Measurements from ENCODE around the gene GOT1. TPM values are rescaled to one million over a fixed set of nuclear protein-coding genes. Genes with fewer than 3 reads are reported as not detected.

The GOT1 gene
- total RNA-seq, 1 experiment from 2014 or later = 48.2 TPM

DNA sequence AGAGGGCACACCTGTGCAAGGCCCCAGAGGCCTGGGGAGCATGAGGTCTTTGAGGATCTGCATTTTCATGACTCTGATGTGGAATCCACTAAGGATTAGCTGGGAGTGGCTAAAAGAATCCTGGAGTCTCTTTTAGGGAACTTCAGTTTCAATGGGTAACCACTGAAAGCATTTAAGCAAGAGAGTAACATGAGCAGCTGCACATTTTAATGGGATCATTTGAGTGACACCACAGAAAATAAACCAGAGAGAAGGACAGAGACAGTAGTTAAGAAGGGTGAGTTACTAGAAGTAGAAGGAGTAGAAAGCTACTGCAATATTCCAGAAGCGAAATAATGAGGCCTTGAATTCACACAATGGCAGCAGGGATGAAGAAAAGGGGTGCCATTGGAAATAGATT, 5.2 kb downstream of the GOT1 start:
- Histone ChIP-seq H3K27me3 (ENCODE audit: control insufficient read depth, insufficient read depth, low read length) (no peaks in the 10 kb centered on the region), H3K36me3 (replicated peaks; ENCODE audit: control insufficient read depth, insufficient read depth, low read length) (no peaks in the 10 kb centered on the region; the same call in 1 of the 2 replicates), H3K4me3 (ENCODE audit: insufficient read depth, low read depth, low read length) (no peak overlapping the region)
- no peak for DNase-seq

DNA sequence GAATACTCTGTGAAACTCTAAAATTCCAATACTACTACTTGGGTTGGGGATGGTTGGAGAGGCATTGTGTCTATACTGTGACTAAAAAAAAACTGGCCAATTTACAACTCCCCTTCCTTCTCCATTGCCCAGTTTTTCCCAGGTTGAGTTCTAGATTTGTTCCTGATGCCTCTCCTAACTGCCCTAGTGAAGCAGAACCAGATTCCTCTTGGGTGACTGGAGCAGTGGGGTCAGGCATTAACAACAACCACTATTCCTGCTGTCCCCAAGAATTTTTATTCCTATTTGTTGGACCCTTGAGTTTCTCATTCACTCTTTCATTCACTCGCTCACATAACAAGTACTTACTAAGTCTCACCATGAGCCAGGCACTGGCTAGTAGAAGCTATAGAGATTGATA, 5.8 kb downstream of the GOT1 start:
- Histone ChIP-seq H3K27me3 (ENCODE audit: control insufficient read depth, insufficient read depth, low read length) (no peaks in the 10 kb centered on the region), H3K36me3 (replicated peaks; ENCODE audit: control insufficient read depth, insufficient read depth, low read length) (no peaks in the 10 kb centered on the region; the same call in none of the 2 replicates), H3K4me3 (ENCODE audit: insufficient read depth, low read depth, low read length) (no peak overlapping the region)
- DNase-seq = no peak

DNA sequence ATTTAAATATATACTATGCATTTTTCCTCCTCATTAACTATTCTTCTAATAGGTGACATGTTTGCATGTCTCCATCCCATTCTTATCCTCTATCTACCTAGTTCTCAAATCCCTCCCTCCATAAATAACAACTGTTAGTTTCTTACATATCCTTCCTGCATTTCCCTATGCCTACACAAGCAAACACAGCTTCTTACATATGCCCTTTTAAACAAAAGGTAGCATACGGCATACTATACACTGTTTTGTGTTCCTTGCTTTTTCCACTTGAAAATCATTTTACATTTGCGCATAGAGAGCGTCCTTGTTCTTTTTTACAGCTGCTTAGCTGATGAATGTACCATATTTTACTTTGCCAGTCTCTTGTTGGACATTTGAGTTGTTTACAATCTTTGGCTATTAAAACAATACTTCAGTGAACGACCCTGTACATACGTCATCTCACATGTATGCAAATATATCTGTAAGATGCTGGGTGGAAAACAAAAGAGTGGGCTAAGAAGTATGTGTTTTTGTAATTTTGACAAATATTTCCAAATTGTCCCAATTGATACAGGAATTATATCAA, 7.8 kb downstream of the GOT1 start:
- H3K27me3 ChIP-seq (ENCODE audit: control insufficient read depth, insufficient read depth, low read length) = no peaks in the 10 kb centered on the region
- no peak for DNase-seq
- H3K4me3 ChIP-seq (ENCODE audit: insufficient read depth, low read depth, low read length) = no peak overlapping the region
- H3K36me3 ChIP-seq (replicated peaks; ENCODE audit: control insufficient read depth, insufficient read depth, low read length) = no peaks in the 10 kb centered on the region; the same call in none of the 2 replicates

DNA sequence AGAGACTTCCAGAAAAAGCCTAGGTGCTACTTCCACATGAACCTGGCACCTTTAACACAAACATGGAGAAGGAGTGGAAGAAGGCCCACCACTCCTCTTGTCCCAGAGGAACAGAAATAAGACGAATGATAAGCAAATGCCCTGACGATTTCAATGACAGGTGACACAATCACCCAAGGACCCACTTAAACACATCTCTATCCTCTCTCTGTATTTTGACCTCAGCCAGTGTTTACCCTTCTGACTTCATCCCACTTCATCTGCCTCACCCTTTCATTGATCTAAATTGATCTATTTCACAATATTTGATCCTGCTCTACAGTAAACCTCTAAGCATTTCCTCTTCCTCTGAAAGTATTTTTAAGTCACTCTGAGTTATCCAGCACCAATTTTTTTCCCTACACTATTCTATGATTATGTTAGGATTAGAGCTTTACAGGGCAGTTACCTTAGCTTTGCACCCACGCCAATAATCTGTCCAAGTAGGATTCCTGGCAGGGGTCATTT, 9.1 kb downstream of the GOT1 start:
- no peaks in the 10 kb centered on the region for H3K27me3 ChIP-seq (ENCODE audit: control insufficient read depth, insufficient read depth, low read length)
- no peak for DNase-seq
- H3K36me3 ChIP-seq (replicated peaks; ENCODE audit: control insufficient read depth, insufficient read depth, low read length) = no peaks in the 10 kb centered on the region; the same call in none of the 2 replicates
- H3K4me3 ChIP-seq (ENCODE audit: insufficient read depth, low read depth, low read length) = no peak overlapping the region

DNA sequence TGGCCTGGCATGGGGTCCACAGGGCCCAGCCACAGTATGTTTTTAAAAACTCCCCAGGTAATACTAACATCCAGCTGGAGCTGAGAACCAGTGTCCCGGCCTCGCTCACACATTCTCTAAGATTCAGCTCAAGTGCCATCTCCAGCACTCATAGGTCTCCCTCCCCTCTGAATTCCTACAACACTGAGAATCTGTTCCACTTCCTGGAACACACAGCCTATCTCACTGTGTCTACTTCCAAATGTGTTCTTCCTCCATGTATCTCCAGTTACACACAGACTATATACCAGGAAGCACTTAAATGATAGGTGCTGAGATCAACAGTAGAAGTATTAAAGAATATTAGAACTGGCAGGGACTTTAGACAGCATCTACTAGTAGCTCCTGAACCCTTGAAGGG, 10.7 kb downstream of the GOT1 start:
- Histone ChIP-seq H3K4me3 (ENCODE audit: insufficient read depth, low read depth, low read length) (no peak overlapping the region), H3K36me3 (replicated peaks; ENCODE audit: control insufficient read depth, insufficient read depth, low read length) (no peaks in the 10 kb centered on the region; the same call in none of the 2 replicates), H3K27me3 (ENCODE audit: control insufficient read depth, insufficient read depth, low read length) (no peaks in the 10 kb centered on the region)
- DNase-seq = no peak

DNA sequence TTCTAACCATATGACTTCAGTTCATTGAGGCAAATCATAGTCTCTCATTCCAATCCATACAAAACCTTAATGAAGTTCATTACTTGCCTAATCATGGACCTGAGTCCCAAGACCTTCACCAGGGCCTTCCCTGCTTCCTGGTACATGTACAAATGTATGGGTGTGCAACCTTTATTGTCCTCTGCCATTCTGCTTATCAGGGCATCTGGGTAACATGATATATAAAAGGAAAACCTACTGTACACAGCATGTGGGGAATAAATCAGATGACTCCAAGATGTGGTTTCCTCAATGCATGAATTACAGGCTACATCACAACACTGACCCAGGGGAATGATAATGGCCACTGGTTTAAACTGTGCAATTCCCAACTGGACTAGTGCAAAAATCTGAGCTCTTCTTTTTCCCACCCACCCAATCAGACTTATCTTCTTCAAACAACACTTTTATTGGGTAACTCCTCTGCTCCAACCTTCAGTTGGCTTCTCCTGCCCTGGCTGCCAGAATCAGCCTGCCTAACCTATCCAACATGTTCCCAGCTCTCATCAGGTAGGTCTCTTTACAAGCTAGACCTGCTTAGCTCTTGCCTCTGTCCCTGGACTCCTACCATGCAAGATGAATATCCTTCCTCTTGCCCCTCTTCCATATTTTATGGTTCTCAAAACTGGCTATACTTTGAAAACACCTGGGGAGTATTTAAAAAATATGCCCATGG, 11.4 kb downstream of the GOT1 start:
- Histone ChIP-seq H3K36me3 (replicated peaks; ENCODE audit: control insufficient read depth, insufficient read depth, low read length) (no peaks in the 10 kb centered on the region; the same call in none of the 2 replicates), H3K4me3 (ENCODE audit: insufficient read depth, low read depth, low read length) (no peak overlapping the region), H3K27me3 (ENCODE audit: control insufficient read depth, insufficient read depth, low read length) (no peaks in the 10 kb centered on the region)
- no peak for DNase-seq

DNA sequence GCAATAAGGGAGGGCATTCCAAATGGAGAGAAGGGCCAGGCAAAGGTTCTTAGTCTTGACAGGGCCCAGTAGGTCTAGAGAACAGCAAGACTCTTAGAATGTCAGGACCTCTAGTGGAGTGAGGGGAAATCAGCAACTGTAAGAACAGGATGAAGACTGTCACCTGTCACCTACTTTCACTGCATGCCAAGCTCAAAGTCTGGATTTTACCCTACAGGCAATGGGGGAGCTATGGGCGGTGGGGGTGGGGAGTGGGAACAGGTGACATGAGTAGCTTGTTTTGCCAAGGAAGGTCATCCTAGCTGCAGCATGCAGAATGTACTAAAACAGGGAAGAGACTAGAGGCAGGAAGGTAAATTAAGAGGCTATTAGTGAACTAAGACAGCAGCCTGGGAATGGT, 18.3 kb downstream of the GOT1 start:
- no peak for DNase-seq
- Histone ChIP-seq H3K4me3 (ENCODE audit: insufficient read depth, low read depth, low read length) (no peak overlapping the region), H3K27me3 (ENCODE audit: control insufficient read depth, insufficient read depth, low read length) (no peaks in the 10 kb centered on the region), H3K36me3 (replicated peaks; ENCODE audit: control insufficient read depth, insufficient read depth, low read length) (no peaks in the 10 kb centered on the region; the same call in none of the 2 replicates)

DNA sequence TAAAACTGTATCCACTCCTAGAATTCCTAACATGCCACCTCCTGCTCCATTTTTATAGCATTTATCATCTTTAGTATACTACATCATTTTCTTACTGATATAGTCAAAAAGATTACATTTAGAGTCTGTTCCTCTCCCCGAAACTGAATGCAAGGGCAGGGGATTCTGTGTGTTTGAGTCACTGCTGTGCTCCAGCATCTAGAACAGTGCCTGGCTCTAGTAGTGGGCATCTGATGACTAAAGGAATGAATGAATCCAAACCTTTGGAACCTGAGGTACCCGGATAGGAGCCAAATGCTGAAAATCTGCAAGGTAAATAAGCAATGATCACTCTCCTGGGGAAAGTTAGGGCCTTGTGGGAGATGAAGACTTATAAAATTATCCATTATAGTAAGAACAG, 18.9 kb downstream of the GOT1 start:
- H3K4me3 ChIP-seq (ENCODE audit: insufficient read depth, low read depth, low read length) = no peak overlapping the region
- peaks cover 1% of the 10 kb centered on the region for H3K36me3 ChIP-seq (replicated peaks; ENCODE audit: control insufficient read depth, insufficient read depth, low read length)
- DNase-seq = no peak
- no peaks in the 10 kb centered on the region for H3K27me3 ChIP-seq (ENCODE audit: control insufficient read depth, insufficient read depth, low read length)

DNA sequence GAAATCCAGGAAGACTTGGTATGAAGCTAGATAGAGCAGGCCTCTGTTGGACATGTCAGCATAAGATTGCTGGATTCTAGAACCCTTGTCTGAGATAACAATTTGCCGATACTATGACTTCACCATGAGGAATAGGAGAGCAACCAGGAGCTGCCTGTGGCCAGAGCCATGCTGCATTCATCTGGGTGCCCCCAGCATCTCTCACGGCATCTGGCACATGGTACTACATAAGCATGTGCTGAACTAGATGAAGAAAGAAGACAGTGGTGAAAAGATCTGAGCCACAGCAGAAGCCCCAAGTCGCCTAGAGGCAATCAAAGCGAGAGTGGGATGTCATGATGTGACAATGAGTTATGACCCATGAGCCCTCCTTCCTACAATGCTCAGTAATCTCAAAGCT, 19.5 kb downstream of the GOT1 start:
- Histone ChIP-seq H3K36me3 (replicated peaks; ENCODE audit: control insufficient read depth, insufficient read depth, low read length) (peaks cover 8% of the 10 kb centered on the region), H3K4me3 (ENCODE audit: insufficient read depth, low read depth, low read length) (no peak overlapping the region), H3K27me3 (ENCODE audit: control insufficient read depth, insufficient read depth, low read length) (no peaks in the 10 kb centered on the region)
- no peak for DNase-seq

DNA sequence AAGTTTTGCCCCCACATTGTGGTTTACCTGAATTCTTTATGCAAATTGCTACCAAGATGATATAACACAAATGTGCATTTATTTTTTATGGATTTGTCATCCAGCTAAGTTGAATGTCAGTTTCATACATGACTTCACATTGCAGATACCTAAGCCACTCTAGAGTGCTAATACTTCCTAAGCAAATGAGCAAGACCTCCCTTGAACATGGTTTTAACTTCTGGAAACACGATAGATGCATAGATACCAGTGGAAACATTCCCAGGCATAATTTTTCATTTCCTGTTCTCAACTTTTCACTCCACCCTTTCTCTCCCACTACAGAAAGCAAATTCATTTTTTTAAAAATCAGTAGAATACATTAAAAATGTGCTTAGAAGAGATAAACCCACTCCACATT, 20.3 kb downstream of the GOT1 start:
- no peak for DNase-seq
- H3K27me3 ChIP-seq (ENCODE audit: control insufficient read depth, insufficient read depth, low read length) = no peaks in the 10 kb centered on the region
- no peak overlapping the region for H3K4me3 ChIP-seq (ENCODE audit: insufficient read depth, low read depth, low read length)
- H3K36me3 ChIP-seq (replicated peaks; ENCODE audit: control insufficient read depth, insufficient read depth, low read length) = peaks cover 11% of the 10 kb centered on the region

DNA sequence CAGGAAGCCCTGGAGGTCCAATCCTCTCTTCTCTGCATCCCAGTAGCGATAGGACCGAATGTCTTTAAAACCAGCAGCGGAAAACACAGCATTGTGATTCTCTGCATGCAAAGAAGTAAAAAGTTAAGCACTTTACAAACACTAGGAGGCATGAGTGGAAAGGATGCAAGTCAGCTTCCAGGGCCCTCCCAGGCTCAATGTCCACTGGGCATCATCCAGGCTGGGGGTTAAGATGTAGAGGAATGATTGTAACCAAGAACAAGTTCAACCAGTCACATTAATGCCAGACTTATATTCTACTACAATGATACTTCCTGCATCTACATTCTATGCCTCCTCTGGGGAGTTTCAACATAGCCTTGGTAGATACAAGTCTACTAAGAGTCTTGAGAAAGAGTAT, 24.3 kb downstream of the GOT1 start:
- Histone ChIP-seq H3K27me3 (ENCODE audit: control insufficient read depth, insufficient read depth, low read length) (no peaks in the 10 kb centered on the region), H3K4me3 (ENCODE audit: insufficient read depth, low read depth, low read length) (no peak overlapping the region), H3K36me3 (replicated peaks; ENCODE audit: control insufficient read depth, insufficient read depth, low read length) (peaks cover 29% of the 10 kb centered on the region)
- no peak for DNase-seq

DNA sequence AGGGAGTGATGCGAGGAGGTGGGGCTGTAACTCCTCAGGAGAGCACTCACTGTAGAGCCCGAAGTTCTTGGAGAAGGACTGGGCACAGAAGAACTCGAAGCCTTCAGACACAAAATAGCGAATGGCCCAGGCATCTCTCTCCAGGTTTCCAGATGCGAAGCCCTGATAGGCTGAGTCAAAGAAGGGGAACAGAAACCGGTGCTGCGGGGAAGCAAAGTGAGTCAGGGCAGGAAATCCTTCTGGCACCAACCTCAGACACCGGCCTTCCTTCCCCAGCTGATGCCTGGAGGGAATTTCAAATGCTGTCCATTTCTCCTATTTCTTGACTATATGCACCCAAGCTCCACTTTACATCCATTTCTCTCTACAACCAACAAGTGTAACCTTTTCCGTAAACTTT, 26.8 kb downstream of the GOT1 start:
- H3K27me3 ChIP-seq (ENCODE audit: control insufficient read depth, insufficient read depth, low read length) = no peaks in the 10 kb centered on the region
- H3K36me3 ChIP-seq (replicated peaks; ENCODE audit: control insufficient read depth, insufficient read depth, low read length) = peaks cover 38% of the 10 kb centered on the region
- no peak overlapping the region for H3K4me3 ChIP-seq (ENCODE audit: insufficient read depth, low read depth, low read length)
- no peak for DNase-seq

DNA sequence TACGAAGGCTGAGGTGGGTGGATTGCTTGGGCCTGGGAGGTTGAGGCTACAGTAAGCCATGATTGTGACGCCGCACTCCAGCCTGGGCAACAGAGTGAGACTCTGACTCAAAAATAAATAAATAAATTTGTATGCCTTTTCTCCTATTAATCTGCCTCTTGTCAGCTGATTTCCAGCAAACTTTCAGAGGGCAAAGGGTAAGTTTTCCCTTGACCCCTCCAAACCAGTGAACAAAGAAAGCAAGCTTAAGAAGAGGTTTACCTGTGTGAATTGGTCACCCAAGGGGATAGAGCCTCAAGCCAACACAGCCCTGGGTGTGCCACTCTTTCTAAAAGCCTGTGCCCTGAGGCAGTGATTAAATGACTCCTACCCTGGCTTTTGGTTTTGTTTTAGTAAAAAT, 30.8 kb downstream of the GOT1 start:
- H3K36me3 ChIP-seq (replicated peaks; ENCODE audit: control insufficient read depth, insufficient read depth, low read length) = peaks cover 25% of the 10 kb centered on the region
- no peak for DNase-seq
- H3K27me3 ChIP-seq (ENCODE audit: control insufficient read depth, insufficient read depth, low read length) = no peaks in the 10 kb centered on the region
- H3K4me3 ChIP-seq (ENCODE audit: insufficient read depth, low read depth, low read length) = no peak overlapping the region

DNA sequence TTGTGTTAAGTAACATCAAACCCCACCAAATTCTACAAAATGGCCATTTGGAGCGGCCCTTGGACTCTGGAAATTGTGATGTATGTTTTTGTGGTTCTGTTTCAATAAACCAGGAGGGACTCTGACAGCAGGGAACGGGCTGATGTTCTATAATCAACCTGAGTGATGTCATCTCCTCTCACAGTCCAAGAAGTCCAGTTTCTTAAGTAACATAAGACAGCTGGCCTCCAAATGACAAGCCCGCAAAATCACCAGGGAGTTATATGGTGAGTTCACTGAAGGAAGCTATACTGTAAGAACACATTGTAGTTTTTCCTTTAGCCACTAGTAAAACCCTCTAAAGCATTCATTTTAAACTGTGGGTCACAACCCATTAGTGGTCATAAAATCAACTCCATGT, 34.0 kb downstream of the GOT1 start:
- no peak overlapping the region for H3K4me3 ChIP-seq (ENCODE audit: insufficient read depth, low read depth, low read length)
- no peaks in the 10 kb centered on the region for H3K27me3 ChIP-seq (ENCODE audit: control insufficient read depth, insufficient read depth, low read length)
- peaks cover 9% of the 10 kb centered on the region for H3K36me3 ChIP-seq (replicated peaks; ENCODE audit: control insufficient read depth, insufficient read depth, low read length)
- DNase-seq = no peak

DNA sequence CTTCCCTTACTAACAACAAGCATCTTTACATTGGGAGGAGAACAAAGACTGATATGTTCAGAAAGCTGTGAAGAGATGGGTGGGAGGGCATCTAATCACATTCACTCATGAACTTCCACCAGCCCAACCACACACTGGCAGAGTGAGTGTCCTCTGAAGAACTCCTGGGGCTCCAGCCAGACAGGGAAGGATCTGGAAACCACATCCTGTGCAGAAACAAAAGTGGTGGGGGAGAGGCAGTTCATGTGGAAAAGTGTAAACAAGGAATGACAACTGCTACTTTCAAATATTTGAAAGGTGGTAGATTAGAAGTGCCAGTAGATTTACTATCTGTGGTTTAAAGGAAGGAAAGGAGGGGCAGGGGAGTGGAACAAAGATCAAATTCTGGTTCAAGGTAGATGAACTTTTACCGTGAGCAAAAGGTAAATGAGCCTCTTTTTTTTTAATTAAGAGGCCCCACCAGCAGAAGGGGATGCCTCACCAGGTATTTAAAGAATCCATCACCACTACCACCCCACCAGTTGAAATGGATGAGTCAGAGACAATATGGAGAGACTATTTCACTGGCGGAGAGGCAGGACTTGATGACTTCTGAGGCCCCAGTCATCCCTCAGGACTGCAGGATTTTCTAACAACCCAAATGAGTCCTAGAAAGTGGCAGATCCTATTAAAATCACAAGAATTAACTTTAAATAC, 34.5 kb downstream of the GOT1 start:
- Histone ChIP-seq H3K27me3 (ENCODE audit: control insufficient read depth, insufficient read depth, low read length) (no peaks in the 10 kb centered on the region), H3K4me3 (ENCODE audit: insufficient read depth, low read depth, low read length) (no peak overlapping the region), H3K36me3 (replicated peaks; ENCODE audit: control insufficient read depth, insufficient read depth, low read length) (peaks cover 9% of the 10 kb centered on the region)
- DNase-seq = no peak

Measured in H7 (cell line).